GM18511 (cell line): ENCODE measurements around the gene GTF3C2.

Source experiments
- ATAC-seq: cut with Tn5 transposase; IDR thresholded peaks from one replicate; pipeline ENCODE4 v1.9.1; 2021; ENCODE audit warnings: mild to moderate bottlenecking, moderate library complexity; ENCODE audit not compliant: unreplicated experiment

The GTF3C2 gene, protein sequence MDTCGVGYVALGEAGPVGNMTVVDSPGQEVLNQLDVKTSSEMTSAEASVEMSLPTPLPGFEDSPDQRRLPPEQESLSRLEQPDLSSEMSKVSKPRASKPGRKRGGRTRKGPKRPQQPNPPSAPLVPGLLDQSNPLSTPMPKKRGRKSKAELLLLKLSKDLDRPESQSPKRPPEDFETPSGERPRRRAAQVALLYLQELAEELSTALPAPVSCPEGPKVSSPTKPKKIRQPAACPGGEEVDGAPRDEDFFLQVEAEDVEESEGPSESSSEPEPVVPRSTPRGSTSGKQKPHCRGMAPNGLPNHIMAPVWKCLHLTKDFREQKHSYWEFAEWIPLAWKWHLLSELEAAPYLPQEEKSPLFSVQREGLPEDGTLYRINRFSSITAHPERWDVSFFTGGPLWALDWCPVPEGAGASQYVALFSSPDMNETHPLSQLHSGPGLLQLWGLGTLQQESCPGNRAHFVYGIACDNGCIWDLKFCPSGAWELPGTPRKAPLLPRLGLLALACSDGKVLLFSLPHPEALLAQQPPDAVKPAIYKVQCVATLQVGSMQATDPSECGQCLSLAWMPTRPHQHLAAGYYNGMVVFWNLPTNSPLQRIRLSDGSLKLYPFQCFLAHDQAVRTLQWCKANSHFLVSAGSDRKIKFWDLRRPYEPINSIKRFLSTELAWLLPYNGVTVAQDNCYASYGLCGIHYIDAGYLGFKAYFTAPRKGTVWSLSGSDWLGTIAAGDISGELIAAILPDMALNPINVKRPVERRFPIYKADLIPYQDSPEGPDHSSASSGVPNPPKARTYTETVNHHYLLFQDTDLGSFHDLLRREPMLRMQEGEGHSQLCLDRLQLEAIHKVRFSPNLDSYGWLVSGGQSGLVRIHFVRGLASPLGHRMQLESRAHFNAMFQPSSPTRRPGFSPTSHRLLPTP

GRCh38 chr2:27356382-27357181, at the start of gene GTF3C2:
Gene GTF3C2 (minus strand): TSS chr2:27356764. CDS start chr2:27343554, 13,210 bp downstream.
- ATAC-seq: peak; percentile 87

DNA sequence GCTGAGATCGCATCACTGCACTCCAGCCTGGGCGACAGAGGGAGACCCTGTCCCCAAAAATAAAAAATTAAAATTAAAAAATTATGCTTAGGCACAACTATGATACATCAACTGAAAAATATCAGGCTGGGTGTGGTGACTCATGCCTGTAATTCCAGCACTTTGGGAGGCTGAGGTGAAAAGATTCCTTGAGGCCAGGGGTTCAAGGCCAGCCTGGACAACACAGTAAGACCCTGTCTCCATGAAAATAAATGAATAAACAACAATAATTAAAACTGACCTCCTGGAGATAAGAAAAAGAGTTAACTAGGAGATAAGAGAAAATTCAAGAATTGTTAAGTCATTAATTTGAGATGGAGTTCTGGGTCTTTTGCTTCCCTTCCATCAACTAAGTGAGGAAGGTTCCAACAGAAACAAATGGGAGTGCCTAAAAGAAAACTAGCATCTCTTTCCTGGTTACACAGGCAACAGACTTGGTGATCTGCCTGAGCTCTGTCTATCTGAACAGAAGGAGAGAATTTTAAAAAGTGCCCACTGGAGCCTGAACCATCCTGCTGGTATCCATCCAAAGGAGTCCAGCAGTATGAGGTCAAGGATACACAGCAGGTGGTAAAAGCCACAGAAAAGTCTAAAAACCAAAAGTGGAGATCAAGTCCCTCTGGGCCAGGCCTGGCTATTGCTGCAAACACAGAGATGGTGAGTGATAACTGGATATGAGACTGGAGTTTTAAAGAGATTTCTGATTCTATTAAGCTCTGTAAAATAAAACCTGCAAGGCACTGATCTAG, 44.0 kb upstream of the GTF3C2 start:
- ATAC-seq: no peak

- ATAC-seq: no peak
Observed at GRCh38 chr2:27398962-27399361, 42.4 kb upstream of the GTF3C2 start.

GRCh38 chr2:27393225-27393624, 36.7 kb upstream of the GTF3C2 start:
- no peak for ATAC-seq

- no peak for ATAC-seq
Observed at GRCh38 chr2:27390822-27391679, 34.5 kb upstream of the GTF3C2 start.

GRCh38 chr2:27381577-27382181, 25.1 kb upstream of the GTF3C2 start:
- no peak for ATAC-seq

DNA sequence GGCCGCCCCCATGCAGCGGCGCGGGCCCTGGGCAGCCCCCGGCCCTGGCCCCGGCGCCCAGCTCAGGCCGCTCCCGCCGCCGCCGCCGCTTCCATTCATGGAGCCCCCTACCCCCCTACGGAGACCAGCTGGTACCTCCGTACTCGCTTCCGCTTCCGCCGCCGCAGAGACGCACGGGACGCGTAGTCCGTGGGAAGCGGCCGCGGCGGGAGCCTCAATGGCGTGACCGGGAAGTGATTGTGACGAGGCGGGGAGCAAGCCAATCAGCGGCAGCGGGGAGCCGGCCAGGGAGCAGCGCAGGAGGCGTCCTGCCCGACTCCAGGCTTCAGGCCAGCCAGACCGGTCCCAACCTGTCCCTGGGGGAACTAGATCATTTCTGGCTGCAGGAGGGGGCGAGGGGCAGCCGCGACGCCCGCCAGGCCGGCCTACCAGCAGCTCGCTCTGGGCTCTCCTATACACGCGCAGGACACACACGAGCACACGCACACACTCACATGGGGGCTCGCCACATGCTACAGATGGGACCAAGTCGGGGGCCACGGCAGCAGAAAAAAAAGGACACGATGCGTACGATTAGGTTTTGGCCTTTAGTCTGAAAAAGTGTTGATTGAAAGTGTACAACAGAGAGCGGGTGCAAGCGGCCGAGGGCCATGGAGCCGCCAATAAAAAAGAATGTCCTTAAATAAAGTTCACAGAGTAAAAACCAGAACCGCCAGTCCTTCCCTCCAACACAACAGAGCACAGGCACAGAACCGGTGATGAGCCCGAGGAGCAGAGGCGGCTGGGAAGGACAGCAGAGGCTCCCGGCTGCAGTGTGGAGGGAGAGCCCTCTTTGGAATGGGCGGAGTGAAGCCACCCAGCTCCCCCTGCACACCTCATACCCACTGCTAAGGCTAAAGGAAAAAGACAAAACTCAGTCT, 24.3 kb upstream of the GTF3C2 start, which contains the start of gene ZNF513:
ZNF513 (minus strand) TSS at position 109 of the 920 bp plus-strand sequence. CDS start 208 bp downstream, outside the sequence.
- ATAC-seq: peak; percentile 93

- ATAC-seq: peak; percentile 49
Observed at GRCh38 chr2:27379836-27380625, 23.5 kb upstream of the GTF3C2 start.

- no peak for ATAC-seq
Observed at GRCh38 chr2:27379383-27379835, 22.8 kb upstream of the GTF3C2 start.

GRCh38 chr2:27378809-27379290, 22.3 kb upstream of the GTF3C2 start:
- no peak for ATAC-seq

DNA sequence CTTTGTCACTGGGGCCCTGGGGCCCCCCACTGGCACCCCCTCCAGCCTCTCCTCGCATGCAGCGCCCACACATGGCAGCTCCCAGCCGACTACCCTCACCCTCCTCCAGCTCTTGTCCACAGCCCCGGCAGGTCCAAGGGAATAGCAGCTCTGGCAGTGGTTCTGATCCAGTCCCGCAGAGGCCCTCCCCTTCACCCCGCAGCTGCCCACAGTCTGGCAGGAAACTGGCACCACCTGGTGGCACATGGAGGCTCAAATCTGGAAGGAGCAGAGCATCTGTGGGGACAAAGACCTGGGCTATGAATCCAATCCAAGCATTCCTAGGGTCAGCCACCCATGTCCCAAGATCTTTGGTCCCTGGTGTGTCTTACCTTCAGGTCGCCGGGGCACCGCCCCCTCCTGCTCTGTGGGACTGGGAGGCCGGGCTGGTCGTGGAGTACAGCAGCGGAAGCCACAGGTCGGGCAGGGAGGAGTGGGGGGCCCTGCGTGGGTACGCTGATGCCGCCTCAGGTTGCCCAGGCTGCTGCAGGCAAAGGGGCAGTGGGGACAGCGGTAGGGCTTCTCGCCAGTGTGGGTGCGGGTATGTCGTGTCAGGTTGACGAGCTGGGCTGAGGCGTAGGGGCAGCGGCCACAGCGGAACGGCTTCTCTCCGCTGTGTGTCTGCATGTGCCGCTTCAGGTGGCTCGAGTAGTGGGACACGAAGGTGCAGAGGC, 21.7 kb upstream of the GTF3C2 start:
- no peak for ATAC-seq

GRCh38 chr2:27377618-27378095, 21.1 kb upstream of the GTF3C2 start:
- no peak for ATAC-seq

DNA sequence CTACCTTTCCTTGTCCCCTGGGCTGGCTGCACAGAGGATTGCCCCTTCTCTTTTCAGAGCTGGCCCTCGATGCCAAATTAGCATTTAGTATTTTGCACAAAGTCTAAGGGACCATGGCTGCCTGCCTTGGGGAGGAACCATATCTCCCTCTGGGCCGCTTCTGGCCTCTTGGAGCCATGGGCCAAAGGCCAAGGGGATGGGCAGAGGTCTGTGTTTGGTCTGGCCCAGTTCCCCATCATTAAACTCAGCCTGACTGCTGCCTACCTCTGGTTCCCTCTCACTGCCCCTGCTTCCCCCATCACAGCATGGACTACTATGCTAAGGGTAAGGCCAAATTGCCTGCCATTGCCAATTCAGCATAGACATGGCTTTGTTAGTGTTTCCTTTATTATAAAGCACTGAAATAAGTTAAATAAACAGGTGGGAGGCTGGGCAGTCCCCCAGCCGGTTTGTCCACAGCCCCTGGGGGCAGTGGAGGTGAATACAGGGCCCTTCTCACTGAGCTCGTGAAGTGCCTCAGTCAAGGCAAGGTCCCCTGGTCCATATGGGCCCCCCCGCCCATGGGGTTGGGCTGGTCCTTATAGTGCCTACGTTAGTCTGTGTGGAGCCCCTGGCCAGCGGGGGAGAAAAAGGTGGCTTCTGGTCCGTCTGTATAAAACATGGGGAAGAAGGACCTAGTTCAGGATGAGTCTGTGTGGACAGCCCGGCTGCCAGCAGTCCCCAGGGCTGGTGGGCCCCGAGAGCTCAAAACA, 20.5 kb upstream of the GTF3C2 start:
- ATAC-seq: no peak

DNA sequence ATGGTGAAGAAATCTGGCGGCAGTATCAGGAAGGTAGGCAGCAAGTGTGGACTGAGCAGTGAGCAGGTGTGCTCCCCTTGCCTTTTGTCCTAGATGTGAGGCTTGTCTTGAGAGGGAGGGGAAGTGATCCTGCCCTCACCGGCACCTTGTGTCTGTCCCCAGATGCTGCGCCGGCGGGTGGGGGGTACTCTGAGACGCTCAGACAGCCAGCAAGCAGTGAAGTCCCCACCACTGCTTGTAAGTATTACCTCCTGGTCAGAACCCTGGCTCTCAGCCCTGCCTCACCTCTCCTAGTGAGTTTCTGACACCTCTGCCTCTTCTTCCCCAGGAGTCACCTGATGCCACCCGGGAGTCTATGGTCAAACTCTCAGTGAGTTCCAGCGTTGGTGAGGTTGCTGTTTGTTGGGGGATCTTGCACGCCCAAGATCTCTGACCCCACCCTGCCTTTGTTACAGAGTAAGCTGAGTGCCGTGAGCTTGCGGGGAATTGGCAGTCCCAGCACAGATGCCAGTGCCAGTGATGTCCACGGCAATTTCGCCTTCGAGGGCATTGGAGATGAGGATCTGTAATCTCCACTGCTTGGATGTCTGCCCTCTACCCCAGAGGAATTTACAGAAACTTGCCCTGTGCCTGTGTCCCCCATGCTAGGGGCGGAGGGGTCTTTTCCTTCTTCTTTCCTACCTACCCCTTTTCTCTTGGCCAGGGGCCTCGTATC, 19.7 kb upstream of the GTF3C2 start:
- no peak for ATAC-seq
